HCT116 (cell line): ENCODE results near the gene CNN2. TPM values are rescaled to one million over a fixed set of nuclear protein-coding genes. Genes with fewer than 3 reads are reported as not detected.

Source experiments
- ATAC-seq: fragments of 200-7000 bp; cut with Tn5 transposase; 2 replicates; pipeline ENCODE4 v1.9.1; 2020; ENCODE audit warnings: mild to moderate bottlenecking, moderate library complexity
- BruUV-seq: library from RNA; stranded (reverse); fragments of 400-500 nt; replicated peaks from 2 replicates; lab custom pipeline; 2021; lab: Mats Ljungman, UMichigan
- CTCF ChIA-PET: fragments of 300-600 bp; sonication (Branson Sonifier 250); formaldehyde crosslinking; loops from one replicate; lab custom pipeline; 2021; ENCODE audit warnings: antibody characterized with exemption; lab: Charles Lee
- POLR2A ChIA-PET: fragments of 300-600, 350-600 bp; sonication (Branson Sonifier 250); formaldehyde crosslinking; loops from one replicate; lab custom pipeline; 2021; ENCODE audit warnings: antibody characterized with exemption; lab: Charles Lee
- RAD21 ChIA-PET, 2 experiments: fragments of 300-600 bp; sonication (Branson Sonifier 250); formaldehyde crosslinking; loops; one replicate each; lab custom pipeline; 2023; ENCODE audit warnings: low total read pairs in 2 of 2; ENCODE audit not compliant: uncharacterized antibody in 2 of 2, unreplicated experiment in 2 of 2, low non-redundant PET in 1 of 2; lab: Charles Lee
- DNase-seq: peaks from one replicate; pipeline ENCODE4 v3.0.0-alpha.2; 2010; ENCODE audit warnings: low read depth, low spot score
- H2AFZ ChIP-seq: fragments of 200-600 bp; shearing (Covaris generic), sonication (generic); 2 replicates; pipeline ENCODE4 v1.6.1; 2017; ENCODE audit warnings: low read depth, mixed run types, mixed read lengths, antibody characterized with exemption, low read length; ENCODE audit not compliant: poor library complexity, severe bottlenecking
- H3K27ac ChIP-seq: 2 replicates; pipeline ENCODE4 v1.5.1; 2012; ENCODE audit warnings: low read depth, low read length
- H3K27me3 ChIP-seq: fragments of 200-600 bp; sonication (generic); 2 replicates; pipeline ENCODE4 v1.6.1; 2016; ENCODE audit warnings: mixed run types, low read length, mixed read lengths; ENCODE audit not compliant: insufficient read depth
- H3K36me3 ChIP-seq, 2 experiments: fragments of 200-500 bp in 1 of 2; fragments of 200-600 bp in 1 of 2; sonication (Bioruptor generic) in 1 of 2; sonication (generic) in 1 of 2; 2 replicates each; pipeline versions ENCODE4 v1.5.1 to v1.6.1; 2014 to 2016; ENCODE audit warnings: low read length in 2 of 2, inconsistent platforms in 1 of 2, mixed read lengths in 1 of 2, mixed run types in 1 of 2; ENCODE audit not compliant: insufficient read depth in 2 of 2, control insufficient read depth in 1 of 2
- H3K4me1 ChIP-seq, 2 experiments: fragments of 200-600 bp in 1 of 2; sonication (generic) in 1 of 2; 2 replicates each; pipeline versions ENCODE4 v1.5.1 to v1.6.1; 2012 to 2017; ENCODE audit warnings: low read length in 2 of 2, inconsistent platforms in 1 of 2, mild to moderate bottlenecking in 1 of 2, mixed read lengths in 1 of 2, mixed run types in 1 of 2, moderate library complexity in 1 of 2; ENCODE audit not compliant: insufficient read depth in 2 of 2, control insufficient read depth in 1 of 2
- H3K4me2 ChIP-seq: fragments of 200-600 bp; sonication (generic); 2 replicates; pipeline ENCODE4 v1.6.1; 2017; ENCODE audit warnings: mixed run types, low read length, mixed read lengths
- H3K4me3 ChIP-seq, 2 experiments: fragments of 200-600 bp in 1 of 2; sonication (generic) in 1 of 2; replicated peaks in 1 of 2; 2 replicates each; pipeline ENCODE4 v1.5.1; 2011 to 2016; ENCODE audit warnings: low read length in 2 of 2, control low read depth in 1 of 2, low read depth in 1 of 2, mild to moderate bottlenecking in 1 of 2, mixed read lengths in 1 of 2, mixed run types in 1 of 2
- H3K79me2 ChIP-seq: fragments of 200-600 bp; sonication (generic); 2 replicates; pipeline ENCODE4 v1.6.1; 2017; ENCODE audit warnings: mild to moderate bottlenecking, mixed run types, low read length, moderate library complexity, mixed read lengths; ENCODE audit not compliant: insufficient read depth
- H3K9ac ChIP-seq: fragments of 200-600 bp; sonication (generic); 2 replicates; pipeline ENCODE4 v1.6.1; 2016; ENCODE audit warnings: low read length, mixed read lengths
- H3K9me2 ChIP-seq: fragments of 200-600 bp; sonication (generic), shearing (Covaris generic); 2 replicates; pipeline ENCODE4 v1.6.1; 2017; ENCODE audit warnings: mixed run types, mild to moderate bottlenecking, moderate library complexity; ENCODE audit not compliant: insufficient read depth
- H3K9me3 ChIP-seq, 2 experiments: fragments of 200-500 bp in 1 of 2; fragments of 200-600 bp in 1 of 2; sonication (Bioruptor generic) in 1 of 2; sonication (generic) in 1 of 2; 2 replicates each; pipeline ENCODE4 v1.6.1; 2014 to 2017; ENCODE audit warnings: low read length in 2 of 2, mixed read lengths in 2 of 2, inconsistent platforms in 1 of 2, low read depth in 1 of 2, mild to moderate bottlenecking in 1 of 2, mixed run types in 1 of 2, moderate library complexity in 1 of 2; ENCODE audit not compliant: control insufficient read depth in 1 of 2, insufficient read depth in 1 of 2
- H4K20me1 ChIP-seq: fragments of 200-600 bp; sonication (generic), shearing (Covaris generic); 2 replicates; pipeline ENCODE4 v1.6.1; 2017; ENCODE audit warnings: mixed run types, mild to moderate bottlenecking, moderate library complexity; ENCODE audit not compliant: insufficient read depth
- CEBPB ChIP-seq: IDR thresholded peaks from 2 replicates; pipeline ENCODE4 v1.6.1; 2012; ENCODE audit warnings: low read depth
- ELF1 ChIP-seq: IDR thresholded peaks from 2 replicates; pipeline ENCODE4 v1.6.1; 2012; ENCODE audit warnings: low read depth, borderline replicate concordance
- POLR2AphosphoS5 ChIP-seq: IDR thresholded peaks from 2 replicates; pipeline ENCODE4 v1.6.1; 2011; ENCODE audit warnings: mild to moderate bottlenecking, low read depth, low read length, moderate library complexity
- intact Hi-C: fragments of 100-400 bp; cut with micrococcal nuclease; formaldehyde crosslinking; loops from 2 replicates; pipeline ENCODE4 v1.10.0; 2022
- total RNA-seq: library from RNA; stranded (reverse); gene quantifications from one replicate; pipeline ENCODE4 v1.2.1, GENCODE V29; 2021; ENCODE audit not compliant: unreplicated experiment
- TF ChIP-seq, protein P1 (sequence below): IDR thresholded peaks from 2 replicates; pipeline ENCODE4 v1.6.1; 2012; ENCODE audit warnings: low read depth

CNN2 gene
- total RNA-seq, 1 experiment from 2014 or later, result 212 TPM

DNA sequence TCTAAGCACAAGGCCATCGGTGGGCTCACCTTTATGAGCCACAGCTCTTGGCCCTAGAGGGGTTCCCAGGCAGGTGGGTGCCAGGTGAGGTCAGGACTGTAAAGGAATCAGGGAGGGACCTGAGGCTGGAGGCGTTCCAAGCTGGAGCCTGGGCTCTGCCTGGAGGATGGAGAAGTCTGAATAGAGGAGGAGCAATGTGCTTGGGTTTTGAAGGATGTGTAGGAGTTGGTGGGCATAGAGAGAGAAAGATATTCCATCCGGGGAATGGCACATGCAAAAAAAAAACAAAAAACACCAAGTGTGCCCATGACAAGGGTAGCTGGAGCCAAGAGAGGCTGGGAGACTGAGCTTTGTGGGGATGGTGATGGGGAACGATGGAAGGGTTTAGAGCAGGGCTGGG lies 23.8 kb upstream of the CNN2 start:
- Histone ChIP-seq H3K9me3 (no peaks in the 10 kb centered on the region), H3K36me3 (no peaks in the 10 kb centered on the region), H3K27ac (no peak overlapping the region), H3K79me2 (no peaks in the 10 kb centered on the region), H3K9me2 (no peaks in the 10 kb centered on the region), H3K4me2 (no peak overlapping the region), H3K4me3 (no peak overlapping the region), H3K27me3 (no peaks in the 10 kb centered on the region), H3K9ac (no peak overlapping the region), H3K4me1 (peaks cover 3 to 10% of the 10 kb centered on the region in 2 experiments; a peak in 2 of 4 replicates), H2AFZ (no peak overlapping the region), H4K20me1 (no peaks in the 10 kb centered on the region)
- ChIA-PET POLR2A (no interaction called here), RAD21 (no interaction called here), CTCF (interaction anchor here (0.7 kb wide), 1 partner anchor 190 kb away, joined by 3 read pairs; no protein-coding TSS in a partner anchor)
- intact Hi-C loops, result no loop called here
- ATAC-seq (no peak), DNase-seq (no peak)
- BruUV-seq, result no TSS peak
- TF ChIP-seq POLR2AphosphoS5, result no peak
- no peak for TF ChIP-seq ELF1
- TF ChIP-seq, protein P1, sequence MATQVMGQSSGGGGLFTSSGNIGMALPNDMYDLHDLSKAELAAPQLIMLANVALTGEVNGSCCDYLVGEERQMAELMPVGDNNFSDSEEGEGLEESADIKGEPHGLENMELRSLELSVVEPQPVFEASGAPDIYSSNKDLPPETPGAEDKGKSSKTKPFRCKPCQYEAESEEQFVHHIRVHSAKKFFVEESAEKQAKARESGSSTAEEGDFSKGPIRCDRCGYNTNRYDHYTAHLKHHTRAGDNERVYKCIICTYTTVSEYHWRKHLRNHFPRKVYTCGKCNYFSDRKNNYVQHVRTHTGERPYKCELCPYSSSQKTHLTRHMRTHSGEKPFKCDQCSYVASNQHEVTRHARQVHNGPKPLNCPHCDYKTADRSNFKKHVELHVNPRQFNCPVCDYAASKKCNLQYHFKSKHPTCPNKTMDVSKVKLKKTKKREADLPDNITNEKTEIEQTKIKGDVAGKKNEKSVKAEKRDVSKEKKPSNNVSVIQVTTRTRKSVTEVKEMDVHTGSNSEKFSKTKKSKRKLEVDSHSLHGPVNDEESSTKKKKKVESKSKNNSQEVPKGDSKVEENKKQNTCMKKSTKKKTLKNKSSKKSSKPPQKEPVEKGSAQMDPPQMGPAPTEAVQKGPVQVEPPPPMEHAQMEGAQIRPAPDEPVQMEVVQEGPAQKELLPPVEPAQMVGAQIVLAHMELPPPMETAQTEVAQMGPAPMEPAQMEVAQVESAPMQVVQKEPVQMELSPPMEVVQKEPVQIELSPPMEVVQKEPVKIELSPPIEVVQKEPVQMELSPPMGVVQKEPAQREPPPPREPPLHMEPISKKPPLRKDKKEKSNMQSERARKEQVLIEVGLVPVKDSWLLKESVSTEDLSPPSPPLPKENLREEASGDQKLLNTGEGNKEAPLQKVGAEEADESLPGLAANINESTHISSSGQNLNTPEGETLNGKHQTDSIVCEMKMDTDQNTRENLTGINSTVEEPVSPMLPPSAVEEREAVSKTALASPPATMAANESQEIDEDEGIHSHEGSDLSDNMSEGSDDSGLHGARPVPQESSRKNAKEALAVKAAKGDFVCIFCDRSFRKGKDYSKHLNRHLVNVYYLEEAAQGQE, result no peak
- TF ChIP-seq CEBPB, result no peak

DNA sequence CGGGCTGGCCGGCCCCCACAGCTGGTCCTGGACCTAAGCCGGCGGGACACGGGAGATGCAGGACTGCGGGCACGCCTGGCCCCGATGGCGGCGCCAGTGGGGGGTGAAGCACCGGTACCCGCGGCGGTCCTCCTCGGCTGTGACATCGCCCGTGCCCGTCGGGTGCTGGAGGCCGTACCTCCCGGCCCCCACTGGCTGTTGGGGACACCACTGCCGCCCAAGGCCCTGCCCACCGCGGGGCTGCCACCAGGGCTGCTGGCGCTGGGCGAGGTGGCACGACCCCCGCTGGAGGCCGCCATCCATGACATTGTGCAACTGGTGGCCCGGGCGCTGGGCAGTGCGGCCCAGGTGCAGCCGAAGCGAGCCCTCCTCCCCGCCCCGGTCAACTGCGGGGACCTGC lies 23.1 kb upstream of the CNN2 start:
- H4K20me1 ChIP-seq, result no peaks in the 10 kb centered on the region
- H3K27me3 ChIP-seq, result no peaks in the 10 kb centered on the region
- no peaks in the 10 kb centered on the region for H3K79me2 ChIP-seq
- ChIA-PET CTCF (no interaction called here), RAD21 (no interaction called here), POLR2A (no interaction called here)
- no peak overlapping the region for H3K9ac ChIP-seq
- H3K9me2 ChIP-seq, result no peaks in the 10 kb centered on the region
- intact Hi-C loops, result no loop called here
- no peak overlapping the region for H3K27ac ChIP-seq
- no peaks in the 10 kb centered on the region for H3K9me3 ChIP-seq
- DNase-seq, result no peak
- TF ChIP-seq ELF1, result no peak
- no peak for ATAC-seq
- H3K4me3 ChIP-seq, result no peak overlapping the region
- H2AFZ ChIP-seq, result no peak overlapping the region
- no TSS peak for BruUV-seq
- no peak overlapping the region for H3K4me2 ChIP-seq
- H3K4me1 ChIP-seq, result peaks cover 3 to 10% of the 10 kb centered on the region in 2 experiments; a peak in 2 of 4 replicates
- H3K36me3 ChIP-seq, result no peaks in the 10 kb centered on the region
